Measurements from ENCODE around the gene SART3.

Gene SART3

DNA sequence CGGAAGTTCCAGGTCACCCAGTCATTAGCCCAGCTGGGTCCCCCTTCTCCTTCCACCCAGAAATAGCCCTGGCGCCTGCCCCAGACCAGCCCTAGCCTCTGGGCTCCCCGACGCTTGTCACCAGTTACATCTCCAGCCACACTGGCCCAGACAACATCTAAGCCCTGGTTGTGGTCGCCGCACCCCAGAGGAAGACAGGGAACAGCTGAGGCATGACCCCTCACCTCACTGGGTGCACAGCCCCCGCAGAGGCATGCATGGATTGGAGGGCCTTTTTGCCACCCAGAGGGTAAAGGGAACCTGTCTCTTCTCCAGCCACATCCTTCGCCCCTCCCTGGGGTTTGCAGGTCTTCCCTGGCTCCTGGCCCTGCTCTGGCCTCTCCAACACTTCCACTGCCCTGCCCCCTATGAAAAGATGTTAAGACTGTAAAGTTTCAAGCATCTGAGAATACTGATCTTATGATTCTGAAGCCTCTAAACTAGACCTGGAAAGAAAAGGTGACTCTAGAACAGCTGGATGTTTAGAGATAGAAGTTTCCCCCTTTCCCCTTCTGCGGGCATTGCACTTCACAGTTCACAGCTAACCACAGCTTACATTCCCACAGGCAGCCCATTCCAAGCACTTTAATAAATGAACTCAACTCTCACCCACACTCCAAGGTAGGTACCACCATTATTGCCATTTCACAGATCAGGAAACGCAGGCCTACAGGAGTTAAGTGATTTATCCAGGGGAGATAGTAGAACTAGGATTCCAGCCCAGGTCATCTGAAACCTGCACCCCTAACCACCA, 22.2 kb upstream of the SART3 start:
- H3K4me3 ChIP-seq (ENCODE audit: low read depth, low read length), result no peak overlapping the region
- no peak for DNase-seq
- no peaks in the 10 kb centered on the region for H3K9me3 ChIP-seq
- H3K27me3 ChIP-seq, result no peaks in the 10 kb centered on the region
- TF ChIP-seq CTCF (IDR thresholded peaks at IDR 0.05; ENCODE audit: low read depth, low read length), result no peak
- peaks cover 6% of the 10 kb centered on the region; the same call in 1 of the 2 replicates for H3K4me1 ChIP-seq
- no peaks in the 10 kb centered on the region; the same call in 1 of the 2 replicates for H3K36me3 ChIP-seq

- TF ChIP-seq CTCF (IDR thresholded peaks at IDR 0.05; ENCODE audit: low read depth, low read length), result no peak
- no peak overlapping the region for H3K4me3 ChIP-seq (ENCODE audit: low read depth, low read length)
- no peak for DNase-seq
- H3K4me1 ChIP-seq, result peaks cover 6% of the 10 kb centered on the region; the same call in 1 of the 2 replicates
- no peaks in the 10 kb centered on the region for H3K9me3 ChIP-seq
- no peaks in the 10 kb centered on the region for H3K27me3 ChIP-seq
- no peaks in the 10 kb centered on the region; the same call in 1 of the 2 replicates for H3K36me3 ChIP-seq
These were observed 21.5 kb upstream of the SART3 start for GRCh38 chr12:108582509-108582908.

- peaks cover 6% of the 10 kb centered on the region; the same call in 1 of the 2 replicates for H3K4me1 ChIP-seq
- DNase-seq, result no peak
- H3K27me3 ChIP-seq, result no peaks in the 10 kb centered on the region
- TF ChIP-seq CTCF (IDR thresholded peaks at IDR 0.05; ENCODE audit: low read depth, low read length), result no peak
- H3K4me3 ChIP-seq (ENCODE audit: low read depth, low read length), result no peak overlapping the region
- H3K36me3 ChIP-seq, result no peaks in the 10 kb centered on the region; the same call in 1 of the 2 replicates
- H3K9me3 ChIP-seq, result no peaks in the 10 kb centered on the region
These were observed 20.6 kb upstream of the SART3 start for GRCh38 chr12:108581311-108582227.

GRCh38 chr12:108580531-108580930, 19.6 kb upstream of the SART3 start:
- H3K4me3 ChIP-seq (ENCODE audit: low read depth, low read length), result no peak overlapping the region
- TF ChIP-seq CTCF (IDR thresholded peaks at IDR 0.05; ENCODE audit: low read depth, low read length), result no peak
- peaks cover 6% of the 10 kb centered on the region; the same call in 1 of the 2 replicates for H3K4me1 ChIP-seq
- DNase-seq, result no peak
- H3K27me3 ChIP-seq, result no peaks in the 10 kb centered on the region
- no peaks in the 10 kb centered on the region for H3K9me3 ChIP-seq
- no peaks in the 10 kb centered on the region for H3K36me3 ChIP-seq

GRCh38 chr12:108578813-108579212, 17.8 kb upstream of the SART3 start:
- TF ChIP-seq CTCF (IDR thresholded peaks at IDR 0.05; ENCODE audit: low read depth, low read length), result no peak
- no peaks in the 10 kb centered on the region for H3K27me3 ChIP-seq
- H3K4me1 ChIP-seq, result peaks cover 4% of the 10 kb centered on the region; the same call in 1 of the 2 replicates
- H3K36me3 ChIP-seq, result no peaks in the 10 kb centered on the region
- no peaks in the 10 kb centered on the region for H3K9me3 ChIP-seq
- no peak overlapping the region for H3K4me3 ChIP-seq (ENCODE audit: low read depth, low read length)
- DNase-seq, result no peak
